ENCODE data around the gene LIN7B.
"Not testable (repeated sequence)": the region's sequence is repeated elsewhere in the genome, so short reads cannot be mapped to it uniquely, and the experiment has no call there.

The LIN7B gene

DNA sequence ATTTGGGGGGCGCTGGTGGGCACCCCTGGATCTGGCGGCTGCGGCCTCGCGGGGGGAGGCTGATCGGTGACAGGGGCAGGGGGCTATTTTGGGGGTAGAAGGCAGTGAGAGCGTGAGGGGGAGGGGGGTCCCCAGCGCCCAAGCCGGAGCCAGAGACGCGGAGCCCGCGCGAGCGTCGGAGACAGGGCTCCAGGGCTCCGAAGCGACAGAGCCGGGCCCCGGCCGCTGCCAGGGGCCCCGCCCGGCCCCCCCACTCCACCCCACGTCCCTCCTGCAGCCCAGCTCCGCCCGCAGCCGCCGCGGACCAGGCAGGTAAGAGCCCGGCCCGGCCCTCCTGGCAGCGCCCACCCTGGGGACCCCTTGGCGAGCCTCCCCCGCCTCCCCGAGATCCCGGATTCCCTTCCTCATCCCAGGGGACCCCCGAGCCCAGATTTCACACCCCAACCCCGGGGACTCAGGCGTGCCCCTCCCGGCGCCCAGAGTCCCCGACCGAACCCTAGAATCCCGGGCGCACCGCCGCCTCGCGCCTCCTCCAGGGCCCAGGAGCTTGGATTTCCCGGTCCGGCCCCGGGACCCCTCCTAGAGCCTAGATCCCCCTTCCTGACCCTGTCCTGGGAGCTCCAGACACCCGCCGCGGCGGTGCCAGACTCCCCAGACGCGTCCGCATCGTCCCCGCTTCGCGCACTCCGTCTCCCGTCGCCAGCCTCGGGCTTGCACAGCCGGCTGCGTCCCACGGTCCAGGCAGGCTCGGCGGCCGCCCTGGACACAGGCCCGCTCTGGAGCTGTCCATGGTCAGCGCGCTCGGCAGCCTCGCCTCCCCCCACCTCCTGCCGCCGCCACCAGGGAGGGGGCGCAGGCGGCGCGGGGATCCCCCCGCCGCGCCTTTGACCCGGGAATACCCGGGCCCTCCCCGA, 5.5 kb downstream of the LIN7B start, which contains the start of gene PPFIA3:
Gene PPFIA3, plus strand, starts transcription at position 134 of the 914 bp plus-strand sequence. CDS start 8,330 bp downstream, outside the sequence.
- DNase-seq (ENCODE audit: low read depth): no peak

DNA sequence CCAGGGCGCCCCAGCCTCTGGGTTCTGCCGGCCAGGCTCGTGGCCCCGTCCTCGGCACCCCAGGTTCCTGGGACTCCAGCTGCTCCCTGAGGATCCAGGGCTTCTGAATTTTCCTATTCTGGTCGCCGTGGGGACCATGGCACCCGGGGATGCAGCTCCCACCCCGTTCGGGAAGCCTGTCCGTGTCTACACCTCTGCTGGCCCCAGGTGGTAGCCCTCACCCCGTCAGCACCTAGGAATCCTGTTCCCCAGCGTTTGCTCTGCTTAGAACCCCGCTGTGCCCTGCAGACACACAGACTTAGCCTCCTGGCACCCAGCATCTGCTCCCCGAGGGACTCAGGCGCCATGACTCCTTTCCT, 6.1 kb downstream of the LIN7B start:
- DNase-seq (ENCODE audit: low read depth): no peak

DNA sequence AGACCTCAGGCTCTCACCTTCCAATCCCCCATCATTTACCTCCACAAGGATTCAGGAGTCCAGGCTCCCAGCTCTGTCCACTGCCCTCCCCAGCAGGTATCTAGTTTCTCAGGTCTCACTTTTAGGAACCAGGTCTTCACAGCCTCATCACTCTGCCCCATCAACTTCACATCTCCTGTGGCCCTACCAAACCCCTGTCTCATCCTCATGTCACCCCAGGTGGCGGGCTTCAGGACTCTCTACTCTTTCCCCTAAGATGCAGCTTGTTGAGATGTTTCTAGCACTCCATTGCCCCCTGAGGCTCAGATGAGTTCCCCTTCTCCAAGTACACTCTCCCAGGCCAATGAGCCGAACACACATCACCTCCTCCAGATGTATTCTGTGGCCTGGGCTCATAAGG, 6.7 kb downstream of the LIN7B start:
- no peak for DNase-seq (ENCODE audit: low read depth)

DNA sequence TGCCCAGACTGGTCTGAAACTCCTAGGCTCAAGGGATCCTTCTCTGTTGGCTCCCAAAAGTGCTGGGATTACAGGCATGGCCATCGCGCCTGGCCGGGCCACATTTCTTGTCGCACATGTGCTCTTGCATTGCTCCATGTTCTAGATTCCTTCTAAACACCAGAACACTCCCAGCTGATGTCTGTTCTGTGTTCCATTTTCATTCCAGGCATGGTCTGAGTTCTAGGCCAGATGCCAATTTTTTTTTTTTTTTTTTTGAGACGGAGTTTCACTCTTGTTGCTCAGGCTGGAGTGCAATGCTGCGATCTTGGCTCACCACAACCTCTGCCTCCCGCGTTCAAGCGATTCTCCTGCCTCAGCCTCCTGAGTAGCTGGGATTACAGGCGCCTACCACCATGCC, 7.7 kb downstream of the LIN7B start:
- not testable (repeated sequence) for DNase-seq (ENCODE audit: low read depth)

DNA sequence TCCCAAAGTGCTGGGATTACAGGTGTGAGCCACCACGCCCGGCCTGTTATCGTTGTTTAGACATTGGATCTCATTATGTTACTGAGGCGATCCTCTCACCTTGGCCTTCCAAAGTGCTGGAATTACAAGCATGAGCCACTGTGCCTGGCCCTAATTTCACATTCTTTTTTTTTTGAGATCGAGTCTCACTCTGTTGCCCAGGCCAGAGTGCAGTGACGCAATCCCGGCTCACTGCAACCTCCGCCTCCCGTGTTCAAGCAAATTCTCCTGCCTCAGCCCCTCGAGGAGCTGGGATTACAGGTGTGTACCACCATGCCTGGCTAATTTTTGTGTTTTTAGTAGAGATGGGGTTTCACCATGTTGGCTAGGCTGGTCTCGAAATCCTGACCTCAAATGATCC, 9.1 kb downstream of the LIN7B start:
- not testable (repeated sequence) for DNase-seq (ENCODE audit: low read depth)

DNA sequence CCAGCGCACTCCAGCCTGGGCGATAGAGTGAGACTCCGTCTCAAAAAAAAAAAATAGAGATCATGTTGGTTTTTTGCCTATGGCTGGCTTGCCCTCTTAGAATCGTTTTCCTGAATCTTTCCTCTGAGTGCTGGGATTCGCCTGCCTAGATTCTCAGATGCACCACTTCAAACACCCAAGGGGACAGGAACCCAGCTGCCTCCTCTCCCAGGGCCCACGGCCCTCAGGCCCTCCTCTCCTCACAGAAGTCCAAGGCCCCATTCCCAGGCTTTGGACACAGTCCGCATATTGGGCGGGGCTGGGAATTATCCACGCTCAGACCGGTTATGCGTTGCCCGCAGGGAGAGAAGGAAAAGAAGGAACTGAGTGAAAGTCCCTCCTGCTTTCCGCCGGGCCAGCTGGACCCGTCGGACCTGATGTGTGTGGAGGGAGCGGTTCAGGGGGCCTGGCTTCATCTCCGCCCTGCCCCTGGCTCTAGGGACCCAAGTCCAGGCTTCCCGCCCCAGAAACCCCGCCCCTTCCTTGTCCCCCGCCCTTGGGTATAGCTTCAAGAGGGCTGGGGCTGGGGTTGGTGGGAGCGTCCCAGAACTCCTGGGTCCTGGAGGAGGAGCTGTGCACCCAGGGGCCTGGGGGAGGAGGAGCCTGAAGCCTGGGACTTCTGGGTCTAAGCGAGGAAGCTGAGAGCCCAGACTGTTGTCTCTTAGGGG, 11.0 kb downstream of the LIN7B start:
- no peak for DNase-seq (ENCODE audit: low read depth)

DNA sequence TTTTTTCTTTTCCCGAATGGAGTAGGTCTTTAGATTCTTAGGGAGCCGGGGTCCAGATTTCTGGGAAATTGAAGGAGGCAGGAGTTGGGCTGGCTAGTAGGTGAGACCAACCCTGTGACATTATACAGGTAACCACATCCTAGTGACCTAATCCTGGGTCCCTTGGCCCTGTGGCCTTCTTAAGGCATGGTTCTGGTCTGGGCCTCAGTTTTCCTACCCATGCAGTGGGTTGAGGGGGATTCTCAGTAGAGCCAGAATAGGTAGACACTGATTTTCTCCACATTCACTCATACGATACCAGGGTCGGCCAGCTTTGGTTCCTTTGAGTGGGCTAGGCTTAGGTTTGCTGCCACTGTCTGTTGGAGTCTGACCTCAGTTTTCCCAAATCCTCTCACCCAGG, 12.4 kb downstream of the LIN7B start:
- DNase-seq (ENCODE audit: low read depth): no peak

DNA sequence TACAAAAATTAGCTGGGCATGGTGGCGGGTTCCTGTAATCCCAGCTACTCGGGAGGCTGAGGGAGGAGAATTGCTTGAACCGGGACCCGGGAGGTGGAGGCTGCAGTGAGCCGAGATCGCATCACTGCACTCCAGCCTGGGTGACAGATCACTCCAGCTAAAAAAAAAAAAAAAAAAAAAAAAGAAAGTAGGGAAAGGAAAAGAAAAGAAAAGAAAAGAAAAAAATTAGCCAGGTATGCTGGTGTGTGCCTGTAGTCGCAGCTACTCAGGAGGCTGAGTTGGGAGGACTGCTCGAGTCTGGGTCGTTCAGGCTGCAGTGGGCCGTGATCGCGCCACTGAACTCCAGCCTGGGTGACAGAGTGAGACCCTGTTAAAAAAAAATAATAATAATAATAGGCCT, 13.1 kb downstream of the LIN7B start:
- not testable (repeated sequence) for DNase-seq (ENCODE audit: low read depth)

DNA sequence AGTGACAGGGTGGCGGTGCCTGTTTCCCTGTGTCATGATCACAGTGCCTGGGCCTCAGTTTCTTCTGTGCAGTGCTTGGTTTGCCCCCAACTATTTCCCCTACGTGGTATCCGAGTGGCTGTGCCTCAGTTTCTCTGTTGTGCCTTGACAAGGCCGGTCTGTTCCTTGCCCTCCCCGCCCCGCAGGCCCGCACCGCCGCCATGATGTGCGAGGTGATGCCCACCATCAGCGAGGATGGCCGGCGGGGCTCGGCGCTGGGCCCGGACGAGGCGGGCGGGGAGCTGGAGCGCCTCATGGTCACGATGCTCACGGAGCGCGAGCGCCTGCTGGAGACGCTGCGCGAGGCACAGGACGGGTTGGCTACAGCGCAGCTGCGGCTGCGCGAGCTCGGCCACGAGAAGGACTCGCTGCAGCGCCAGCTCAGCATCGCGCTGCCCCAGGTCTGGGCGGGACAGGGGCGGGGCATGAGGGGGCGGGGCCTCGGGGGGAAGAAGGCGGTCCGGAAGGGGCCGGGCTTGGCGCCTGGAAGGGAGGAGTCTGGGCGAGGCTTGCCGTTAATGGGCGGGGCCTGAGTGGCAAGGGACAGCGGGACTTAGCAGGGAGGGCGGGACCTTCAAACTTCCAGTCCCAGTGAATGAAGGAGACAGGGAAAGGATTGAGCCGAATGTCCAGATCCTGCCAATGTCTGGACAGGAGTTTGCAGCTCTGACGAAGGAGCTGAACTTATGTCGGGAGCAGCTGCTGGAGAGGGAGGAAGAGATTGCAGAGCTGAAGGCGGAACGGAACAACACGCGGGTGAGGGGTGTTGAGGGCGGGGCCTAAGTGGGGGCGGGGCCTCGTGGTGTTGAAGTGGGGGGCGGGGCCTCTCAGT, 13.7 kb downstream of the LIN7B start:
- DNase-seq (ENCODE audit: low read depth): peak; percentile 78

DNA sequence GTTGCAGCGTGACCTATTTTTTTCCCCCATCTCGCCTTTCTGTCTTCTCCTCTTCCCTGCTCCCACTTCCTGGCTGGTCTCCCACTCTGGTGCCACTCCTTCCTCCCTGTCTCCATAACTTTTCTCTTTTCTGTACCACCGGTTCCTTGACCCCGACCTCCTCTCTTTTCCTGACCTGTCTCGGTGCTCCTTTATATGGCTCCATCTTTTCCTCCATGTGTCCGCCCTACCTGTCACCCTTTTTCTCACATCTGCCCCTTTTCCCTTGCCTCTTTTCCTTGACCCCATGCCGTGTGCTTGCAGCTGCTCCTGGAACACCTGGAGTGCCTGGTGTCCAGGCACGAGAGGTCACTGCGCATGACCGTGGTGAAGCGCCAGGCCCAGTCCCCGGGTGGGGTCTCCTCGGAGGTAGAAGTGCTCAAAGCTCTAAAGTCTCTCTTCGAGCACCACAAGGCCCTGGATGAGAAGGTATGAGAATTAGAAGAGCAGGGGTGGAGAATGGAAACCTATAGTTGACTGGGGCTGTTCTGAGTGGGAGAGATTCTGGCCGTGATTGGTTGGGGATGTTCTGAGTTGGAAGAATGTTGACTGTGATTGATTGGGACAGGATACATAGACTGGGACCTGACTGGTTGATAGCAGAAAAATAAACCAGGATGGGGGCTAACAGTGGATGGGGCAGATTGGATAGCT, 14.5 kb downstream of the LIN7B start:
- DNase-seq (ENCODE audit: low read depth): no peak

DNA sequence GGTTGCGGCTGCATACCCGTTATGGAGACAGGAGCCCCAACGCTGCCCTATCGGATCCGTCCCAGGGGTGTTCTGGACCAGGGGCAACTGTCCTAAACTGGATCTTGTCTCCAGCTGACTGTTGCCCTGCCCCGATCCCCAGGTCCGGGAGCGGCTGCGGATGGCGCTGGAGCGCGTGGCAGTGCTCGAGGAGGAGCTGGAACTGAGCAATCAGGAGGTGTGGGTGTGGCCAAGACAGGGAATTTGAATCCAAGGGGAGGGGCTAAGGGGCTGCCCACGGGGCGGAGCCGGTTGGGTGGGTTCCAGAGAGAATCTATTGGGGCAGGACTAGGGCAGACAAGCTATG, 15.0 kb downstream of the LIN7B start:
- DNase-seq (ENCODE audit: low read depth): no peak

DNA sequence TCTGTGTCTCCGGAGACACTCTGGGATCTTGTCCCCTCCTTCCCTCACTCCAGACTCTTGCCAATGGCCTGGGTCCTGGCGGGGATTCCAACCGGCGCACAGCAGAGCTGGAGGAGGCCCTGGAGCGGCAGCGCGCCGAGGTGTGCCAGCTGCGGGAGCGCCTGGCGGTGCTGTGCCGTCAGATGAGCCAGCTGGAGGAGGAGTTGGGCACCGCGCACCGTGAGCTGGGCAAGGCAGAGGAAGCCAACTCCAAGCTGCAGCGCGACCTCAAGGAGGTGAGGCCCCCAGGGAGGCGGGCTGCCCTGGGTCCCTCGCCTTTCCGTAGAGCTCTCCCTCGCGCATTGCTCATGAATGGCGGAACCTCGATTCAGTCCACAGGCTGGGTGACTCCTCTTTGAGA, 16.2 kb downstream of the LIN7B start:
- DNase-seq (ENCODE audit: low read depth): no peak

DNA sequence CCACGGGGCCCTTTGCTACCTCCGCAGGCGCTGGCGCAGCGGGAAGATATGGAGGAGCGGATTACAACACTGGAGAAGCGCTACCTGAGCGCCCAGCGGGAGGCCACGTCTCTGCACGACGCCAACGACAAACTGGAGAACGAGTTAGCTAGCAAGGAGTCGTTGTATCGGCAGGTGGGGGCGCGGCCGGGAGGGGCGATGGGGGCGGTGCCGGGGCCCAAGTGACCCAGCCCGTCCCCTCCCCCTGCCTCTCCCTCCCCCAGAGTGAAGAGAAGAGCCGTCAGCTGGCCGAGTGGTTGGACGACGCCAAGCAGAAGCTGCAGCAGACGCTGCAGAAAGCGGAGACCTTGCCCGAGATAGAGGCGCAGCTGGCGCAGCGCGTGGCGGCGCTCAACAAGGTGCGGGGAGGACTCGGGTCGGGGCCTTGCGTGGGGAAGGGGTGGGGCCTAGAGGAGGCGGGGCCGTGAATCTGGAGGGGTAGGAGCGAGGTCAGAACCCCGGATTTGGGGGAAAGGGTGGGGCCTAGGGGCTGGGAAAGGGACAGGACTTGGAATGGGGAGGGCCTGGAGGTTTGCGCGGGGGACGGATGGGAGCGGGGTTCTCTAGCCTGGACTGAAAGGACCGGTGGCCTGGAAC, 18.9 kb downstream of the LIN7B start:
- no peak for DNase-seq (ENCODE audit: low read depth)

DNA sequence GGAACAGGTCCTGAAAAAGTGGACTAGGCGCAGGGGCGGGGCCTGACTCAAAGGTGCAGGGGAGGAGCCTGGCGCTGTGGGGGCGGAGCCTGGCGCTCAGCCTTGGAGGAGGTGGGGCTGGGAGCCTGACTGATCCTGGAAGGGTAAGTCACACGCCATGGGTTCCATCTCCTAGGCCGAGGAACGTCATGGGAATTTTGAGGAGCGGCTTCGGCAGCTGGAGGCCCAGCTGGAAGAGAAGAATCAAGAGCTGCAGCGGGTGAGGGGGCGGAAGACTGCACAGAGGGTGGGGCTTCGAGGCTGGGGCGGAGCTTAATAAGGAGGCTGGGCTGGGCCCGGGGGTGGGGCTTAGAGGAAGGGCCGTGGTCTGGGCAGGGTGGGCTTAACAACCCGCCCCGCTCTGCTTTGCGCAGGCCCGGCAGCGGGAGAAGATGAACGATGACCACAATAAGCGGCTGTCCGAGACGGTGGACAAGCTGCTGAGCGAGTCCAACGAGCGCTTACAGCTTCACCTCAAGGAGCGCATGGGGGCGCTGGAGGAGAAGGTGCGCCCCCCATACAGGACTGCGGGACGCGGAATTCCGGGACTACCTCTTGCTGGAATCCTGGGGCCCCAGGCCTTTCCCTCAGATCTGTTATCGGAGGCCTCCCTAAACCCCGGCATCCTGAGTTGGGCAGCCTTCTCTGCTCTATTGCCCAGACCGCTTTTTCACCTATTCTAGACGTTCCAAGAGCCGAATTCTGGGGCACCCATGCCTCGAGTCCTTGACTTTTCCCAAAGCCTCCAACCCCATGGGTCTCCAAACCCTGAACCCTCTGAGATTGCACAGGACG, 19.7 kb downstream of the LIN7B start:
- DNase-seq (ENCODE audit: low read depth): no peak

DNA sequence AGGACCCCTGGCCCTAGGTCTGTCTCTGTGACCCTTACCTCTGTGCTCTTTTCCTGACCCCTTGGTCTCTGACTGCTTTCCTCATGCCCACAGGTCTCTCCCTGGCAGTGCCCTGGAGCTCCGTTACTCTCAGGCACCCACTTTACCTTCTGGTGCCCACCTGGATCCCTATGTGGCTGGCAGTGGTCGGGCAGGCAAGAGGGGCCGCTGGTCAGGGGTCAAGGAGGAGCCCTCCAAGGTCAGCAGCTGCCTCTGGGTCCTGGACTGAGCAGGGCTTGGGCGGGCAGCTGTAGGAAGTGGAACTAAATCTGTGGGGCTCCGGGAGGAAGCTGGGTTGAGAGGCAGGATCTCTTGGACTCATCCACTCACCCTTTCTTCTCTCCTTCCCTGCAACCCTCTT, 21.5 kb downstream of the LIN7B start:
- no peak for DNase-seq (ENCODE audit: low read depth)

DNA sequence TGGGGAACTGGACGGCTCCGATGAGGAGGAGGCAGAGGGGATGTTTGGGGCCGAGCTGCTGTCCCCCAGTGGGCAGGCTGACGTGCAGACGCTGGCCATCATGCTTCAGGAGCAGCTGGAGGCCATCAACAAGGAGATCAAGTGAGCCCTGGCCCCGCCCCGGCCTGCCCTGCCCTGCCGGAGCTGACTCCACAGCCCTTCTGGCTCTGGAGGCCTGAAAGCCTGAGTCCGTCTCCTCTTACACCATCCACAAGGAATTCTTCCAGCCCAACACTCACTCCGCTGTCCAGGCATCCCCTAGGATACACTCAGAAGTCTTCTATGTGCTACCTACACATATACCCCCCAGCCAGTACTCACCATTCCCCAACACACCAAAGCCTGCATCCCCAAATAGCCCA, 22.6 kb downstream of the LIN7B start:
- no peak for DNase-seq (ENCODE audit: low read depth)

DNA sequence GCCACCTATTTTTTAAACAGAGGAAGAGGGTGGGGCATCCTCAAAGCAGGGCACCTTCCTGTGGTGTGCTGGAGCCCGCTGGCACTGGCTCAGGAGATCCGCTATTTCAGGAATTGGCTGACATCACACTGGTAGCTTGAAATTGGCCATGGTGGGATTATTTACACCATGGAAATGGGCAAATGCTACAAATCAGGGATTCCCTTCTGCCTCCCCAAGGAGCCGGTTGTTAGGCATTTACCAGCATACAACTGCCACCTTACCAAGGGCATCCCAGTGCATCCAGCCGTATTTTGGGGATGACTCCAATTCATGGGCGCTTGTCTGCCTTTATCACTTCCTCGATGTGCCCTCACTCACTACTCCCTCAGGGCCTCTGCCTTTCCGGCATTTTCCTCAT, 26.8 kb downstream of the LIN7B start:
- DNase-seq (ENCODE audit: low read depth): no peak

DNA sequence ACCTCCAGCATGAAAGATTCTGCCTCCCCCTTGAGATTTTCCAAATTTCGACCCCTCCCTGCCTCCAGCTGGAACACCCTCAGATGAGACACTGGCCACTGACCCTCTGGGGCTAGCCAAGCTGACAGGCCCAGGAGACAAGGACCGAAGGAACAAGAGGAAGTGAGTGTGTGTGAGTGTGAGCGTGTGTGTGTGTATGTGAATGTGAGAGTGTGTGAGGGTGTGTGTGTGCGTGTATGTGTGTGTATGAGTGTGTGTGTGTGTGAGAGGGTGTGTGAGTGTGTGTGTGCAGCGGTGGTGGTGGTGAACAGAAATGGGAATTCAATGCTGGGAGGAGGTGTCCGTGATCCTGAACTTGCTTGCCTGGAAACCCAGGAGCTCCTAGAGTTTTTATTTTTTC, 27.2 kb downstream of the LIN7B start:
- DNase-seq (ENCODE audit: low read depth): no peak

DNA sequence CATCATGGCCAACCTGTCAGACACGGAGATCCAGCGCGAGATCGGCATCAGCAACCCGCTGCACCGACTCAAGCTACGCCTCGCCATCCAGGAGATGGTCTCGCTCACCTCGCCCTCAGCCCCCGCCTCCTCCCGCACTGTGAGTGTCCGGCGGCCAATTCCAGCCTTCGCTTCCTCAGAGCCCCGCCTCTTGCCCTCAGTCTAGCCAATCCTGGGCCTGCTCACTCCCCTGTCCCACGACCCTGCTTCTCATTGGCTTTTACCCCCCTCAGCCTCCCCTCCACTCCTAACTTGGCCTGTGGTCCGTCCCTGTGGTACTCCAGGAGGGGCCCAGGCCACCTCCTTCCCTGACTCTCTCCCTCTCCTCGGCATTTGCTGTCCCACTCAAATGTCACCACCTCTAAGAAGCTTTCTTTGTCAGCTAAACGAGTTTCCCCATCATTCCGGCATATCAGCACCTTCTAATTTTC, 28.7 kb downstream of the LIN7B start:
- no peak for DNase-seq (ENCODE audit: low read depth)
